ENCODE results near the gene NPIPA2.
"Not testable (repeated sequence)": the region's sequence is repeated elsewhere in the genome, so short reads cannot be mapped to it uniquely, and the experiment has no call there.

DNA sequence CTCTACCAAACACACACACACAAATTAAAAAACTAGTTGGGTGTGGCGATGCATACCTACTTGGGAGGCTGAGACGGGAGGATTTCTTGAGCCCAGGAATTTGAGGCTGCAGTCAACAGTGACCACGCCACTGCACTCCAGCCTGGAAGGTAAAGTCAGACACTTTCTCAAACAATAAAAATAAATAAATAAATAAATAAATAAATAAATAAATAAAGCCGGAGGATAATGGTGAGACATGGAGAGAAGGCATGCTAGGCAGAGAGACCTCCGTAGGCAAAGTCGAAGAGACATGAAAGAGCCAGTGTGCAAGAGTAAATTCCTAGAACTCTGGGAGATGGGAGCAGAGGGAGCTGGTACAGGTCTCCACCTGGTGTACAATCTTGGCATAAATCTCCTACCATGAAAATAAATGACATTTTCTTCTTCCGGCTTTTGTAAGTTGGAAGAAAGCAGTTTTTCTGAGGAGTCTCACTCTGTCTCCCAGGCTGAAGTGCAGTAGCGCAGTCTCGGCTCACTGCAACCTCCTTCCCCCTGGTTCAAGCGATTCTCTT lies 1.4 kb upstream of the NPIPA2 start:
- TF ChIP-seq, protein P1, sequence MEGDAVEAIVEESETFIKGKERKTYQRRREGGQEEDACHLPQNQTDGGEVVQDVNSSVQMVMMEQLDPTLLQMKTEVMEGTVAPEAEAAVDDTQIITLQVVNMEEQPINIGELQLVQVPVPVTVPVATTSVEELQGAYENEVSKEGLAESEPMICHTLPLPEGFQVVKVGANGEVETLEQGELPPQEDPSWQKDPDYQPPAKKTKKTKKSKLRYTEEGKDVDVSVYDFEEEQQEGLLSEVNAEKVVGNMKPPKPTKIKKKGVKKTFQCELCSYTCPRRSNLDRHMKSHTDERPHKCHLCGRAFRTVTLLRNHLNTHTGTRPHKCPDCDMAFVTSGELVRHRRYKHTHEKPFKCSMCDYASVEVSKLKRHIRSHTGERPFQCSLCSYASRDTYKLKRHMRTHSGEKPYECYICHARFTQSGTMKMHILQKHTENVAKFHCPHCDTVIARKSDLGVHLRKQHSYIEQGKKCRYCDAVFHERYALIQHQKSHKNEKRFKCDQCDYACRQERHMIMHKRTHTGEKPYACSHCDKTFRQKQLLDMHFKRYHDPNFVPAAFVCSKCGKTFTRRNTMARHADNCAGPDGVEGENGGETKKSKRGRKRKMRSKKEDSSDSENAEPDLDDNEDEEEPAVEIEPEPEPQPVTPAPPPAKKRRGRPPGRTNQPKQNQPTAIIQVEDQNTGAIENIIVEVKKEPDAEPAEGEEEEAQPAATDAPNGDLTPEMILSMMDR (IDR thresholded peaks at IDR 0.05) = not testable (repeated sequence)
- TF ChIP-seq EP300, POLR2A (IDR thresholded peaks at IDR 0.05): not testable (repeated sequence)
